SU-DHL-6 (cell line): ENCODE data around the gene METRN.

Experiments
- H2AFZ ChIP-seq: fragments of 200-600 bp; sonication (generic); 2 replicates; pipeline ENCODE4 v1.6.1; 2014; ENCODE audit warnings: low read depth, mild to moderate bottlenecking, moderate library complexity, mixed read lengths, antibody characterized with exemption, low read length; ENCODE audit not compliant: severe bottlenecking
- H3F3A ChIP-seq: fragments of 200-600 bp; shearing (Covaris generic); 2 replicates; pipeline ENCODE4 v1.6.0; 2016; ENCODE audit warnings: antibody characterized with exemption, mild to moderate bottlenecking; ENCODE audit not compliant: insufficient read depth
- H3K27ac ChIP-seq: fragments of 200-600 bp; sonication (generic); 2 replicates; pipeline ENCODE4 v1.5.1; 2016; ENCODE audit warnings: low read depth, mild to moderate bottlenecking, low read length, moderate library complexity, mixed read lengths
- H3K27me3 ChIP-seq: fragments of 200-600 bp; sonication (generic), shearing (Covaris generic); 2 replicates; pipeline ENCODE4 v1.6.0; 2014; ENCODE audit warnings: mild to moderate bottlenecking, low read length
- H3K36me3 ChIP-seq: fragments of 200-600 bp; sonication (generic); 2 replicates; pipeline ENCODE4 v1.6.1; 2014; ENCODE audit warnings: mild to moderate bottlenecking, low read length, mixed read lengths
- H3K4me2 ChIP-seq: fragments of 300-600, 200-600 bp; shearing (Covaris generic), sonication (generic); 2 replicates; pipeline ENCODE4 v1.6.0; 2014; ENCODE audit warnings: low read length, low read depth, mild to moderate bottlenecking; ENCODE audit not compliant: poor library complexity, severe bottlenecking
- H3K4me3 ChIP-seq: fragments of 200-600 bp; sonication (generic); 2 replicates; pipeline ENCODE4 v1.5.1; 2014; ENCODE audit warnings: antibody characterized with exemption, low read length, mild to moderate bottlenecking, mixed read lengths; ENCODE audit not compliant: insufficient read depth, poor library complexity, severe bottlenecking
- H3K79me2 ChIP-seq: fragments of 200-600 bp; sonication (generic); 2 replicates; pipeline ENCODE4 v1.6.1; 2014; ENCODE audit warnings: mild to moderate bottlenecking, low read length, moderate library complexity; ENCODE audit not compliant: insufficient read depth
- H3K9ac ChIP-seq: fragments of 200-600 bp; sonication (generic); 2 replicates; pipeline ENCODE4 v1.7.0; 2014; ENCODE audit warnings: mild to moderate bottlenecking, low read length
- H3K9me2 ChIP-seq: fragments of 200-600 bp; sonication (generic); replicated peaks from 2 replicates; pipeline ENCODE4 v1.6.1; 2014; ENCODE audit warnings: low read length; ENCODE audit not compliant: insufficient read depth
- H3K9me3 ChIP-seq: fragments of 200-600 bp; sonication (generic); 2 replicates; pipeline ENCODE4 v1.6.1; 2014; ENCODE audit warnings: low read length, mixed read lengths; ENCODE audit not compliant: insufficient read depth
- H4K20me1 ChIP-seq: fragments of 200-600 bp; sonication (generic); 2 replicates; pipeline ENCODE4 v1.6.1; 2014; ENCODE audit warnings: low read depth, mild to moderate bottlenecking, antibody characterized with exemption, low read length, moderate library complexity, mixed read lengths
- EZH2phosphoT487 ChIP-seq: fragments of 200-600 bp; sonication (generic), shearing (Covaris generic); conservative IDR thresholded peaks from 2 replicates; pipeline ENCODE4 v1.6.1; 2018; ENCODE audit warnings: mild to moderate bottlenecking, antibody characterized with exemption, low read length, moderate library complexity, mixed read lengths
- TF ChIP-seq, protein P1 (sequence below): fragments of 200-600 bp; sonication (generic); IDR thresholded peaks from one replicate; pipeline ENCODE4 v1.5.1; 2017; ENCODE audit warnings: antibody characterized with exemption, mild to moderate bottlenecking, low read length, moderate library complexity; ENCODE audit not compliant: insufficient read depth, poor library complexity, severe bottlenecking

The METRN gene

DNA sequence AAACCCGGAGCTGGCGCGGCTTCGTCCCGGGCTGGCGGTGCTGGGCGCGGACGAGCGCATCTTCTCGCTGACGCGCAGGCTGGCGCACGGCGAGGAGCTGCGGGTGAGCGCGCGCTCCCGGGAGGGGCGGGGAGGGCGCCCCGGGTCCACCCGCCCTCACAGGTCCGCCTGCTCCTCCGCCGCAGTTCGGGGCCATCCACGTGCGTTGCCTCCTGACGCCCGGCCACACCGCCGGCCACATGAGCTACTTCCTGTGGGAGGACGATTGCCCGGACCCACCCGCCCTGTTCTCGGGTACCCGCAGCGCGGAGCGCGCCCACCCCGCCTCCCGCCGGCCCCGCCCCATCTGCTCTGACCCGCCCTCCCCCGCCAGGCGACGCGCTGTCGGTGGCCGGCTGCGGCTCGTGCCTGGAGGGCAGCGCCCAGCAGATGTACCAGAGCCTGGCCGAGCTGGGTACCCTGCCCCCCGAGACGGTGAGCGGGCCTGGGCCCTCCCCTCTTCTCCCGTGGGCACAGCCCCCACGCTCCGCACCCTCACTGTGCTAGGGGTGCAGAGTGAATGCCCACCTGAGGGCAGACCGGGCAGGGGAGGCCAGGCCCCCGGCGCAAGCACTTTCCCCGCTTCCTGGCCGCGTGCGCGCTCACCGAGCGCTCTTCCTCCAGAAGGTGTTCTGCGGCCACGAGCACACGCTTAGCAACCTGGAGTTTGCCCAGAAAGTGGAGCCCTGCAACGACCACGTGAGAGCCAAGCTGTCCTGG lies 13.4 kb downstream of the METRN start:
- H3K36me3 ChIP-seq: no peaks in the 10 kb centered on the region
- no peaks in the 10 kb centered on the region for H4K20me1 ChIP-seq
- peak overlapping the region; percentile 86 for H3K4me3 ChIP-seq
- H3K4me2 ChIP-seq: peak overlapping the region; percentile 85
- H3F3A ChIP-seq: peaks cover 20% of the 10 kb centered on the region
- no peaks in the 10 kb centered on the region for H3K9me3 ChIP-seq
- no peak for TF ChIP-seq EZH2phosphoT487
- TF ChIP-seq, protein P1, sequence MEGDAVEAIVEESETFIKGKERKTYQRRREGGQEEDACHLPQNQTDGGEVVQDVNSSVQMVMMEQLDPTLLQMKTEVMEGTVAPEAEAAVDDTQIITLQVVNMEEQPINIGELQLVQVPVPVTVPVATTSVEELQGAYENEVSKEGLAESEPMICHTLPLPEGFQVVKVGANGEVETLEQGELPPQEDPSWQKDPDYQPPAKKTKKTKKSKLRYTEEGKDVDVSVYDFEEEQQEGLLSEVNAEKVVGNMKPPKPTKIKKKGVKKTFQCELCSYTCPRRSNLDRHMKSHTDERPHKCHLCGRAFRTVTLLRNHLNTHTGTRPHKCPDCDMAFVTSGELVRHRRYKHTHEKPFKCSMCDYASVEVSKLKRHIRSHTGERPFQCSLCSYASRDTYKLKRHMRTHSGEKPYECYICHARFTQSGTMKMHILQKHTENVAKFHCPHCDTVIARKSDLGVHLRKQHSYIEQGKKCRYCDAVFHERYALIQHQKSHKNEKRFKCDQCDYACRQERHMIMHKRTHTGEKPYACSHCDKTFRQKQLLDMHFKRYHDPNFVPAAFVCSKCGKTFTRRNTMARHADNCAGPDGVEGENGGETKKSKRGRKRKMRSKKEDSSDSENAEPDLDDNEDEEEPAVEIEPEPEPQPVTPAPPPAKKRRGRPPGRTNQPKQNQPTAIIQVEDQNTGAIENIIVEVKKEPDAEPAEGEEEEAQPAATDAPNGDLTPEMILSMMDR: no peak
- H3K9ac ChIP-seq: peak overlapping the region; percentile 84
- H2AFZ ChIP-seq: peak overlapping the region; percentile 56
- H3K27me3 ChIP-seq: no peaks in the 10 kb centered on the region
- peak overlapping the region; percentile 75 for H3K27ac ChIP-seq
- no peaks in the 10 kb centered on the region for H3K79me2 ChIP-seq
- H3K9me2 ChIP-seq: no peaks in the 10 kb centered on the region

DNA sequence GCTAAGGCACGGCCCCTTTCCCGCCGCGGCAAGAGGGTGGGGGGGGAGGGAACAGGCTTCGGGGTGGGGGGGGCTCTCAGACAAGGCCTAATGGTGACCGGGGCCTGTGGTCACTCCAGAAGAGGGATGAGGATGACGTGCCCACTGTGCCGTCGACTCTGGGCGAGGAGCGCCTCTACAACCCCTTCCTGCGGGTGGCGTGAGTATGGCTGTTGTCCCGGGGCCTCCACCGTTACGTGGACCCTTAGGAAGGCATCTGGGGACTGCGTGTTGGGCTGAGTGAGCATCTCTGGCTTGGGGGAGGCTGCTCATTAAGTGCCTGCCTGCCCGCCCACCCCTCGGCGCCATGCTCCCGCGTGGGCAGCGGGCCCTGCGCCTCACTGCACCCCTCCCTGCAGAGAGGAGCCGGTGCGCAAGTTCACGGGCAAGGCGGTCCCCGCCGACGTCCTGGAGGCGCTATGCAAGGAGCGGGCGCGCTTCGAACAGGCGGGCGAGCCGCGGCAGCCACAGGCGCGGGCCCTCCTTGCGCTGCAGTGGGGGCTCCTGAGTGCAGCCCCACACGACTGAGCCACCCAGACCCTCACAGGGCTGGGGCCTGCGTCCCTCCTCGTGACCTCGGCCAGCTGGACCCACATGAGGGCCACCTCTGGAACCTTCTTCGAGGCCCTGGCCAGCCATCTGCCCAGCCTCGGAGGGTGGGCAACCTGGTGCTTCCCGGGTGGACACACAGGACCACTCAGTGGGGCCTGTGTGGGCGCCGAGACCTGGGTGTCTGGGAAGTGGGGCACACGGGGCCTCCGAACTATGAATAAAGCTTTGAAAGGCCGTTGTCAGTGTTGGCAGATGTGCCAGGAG lies 14.2 kb downstream of the METRN start:
- Histone ChIP-seq H4K20me1 (no peaks in the 10 kb centered on the region), H3K9ac (peak overlapping the region; percentile 84), H3K79me2 (no peaks in the 10 kb centered on the region), H3K4me3 (peak overlapping the region; percentile 86), H3K4me2 (peak overlapping the region; percentile 85), H3K9me3 (no peaks in the 10 kb centered on the region), H3F3A (peaks cover 20% of the 10 kb centered on the region), H2AFZ (no peak overlapping the region), H3K36me3 (no peaks in the 10 kb centered on the region), H3K27me3 (no peaks in the 10 kb centered on the region), H3K9me2 (no peaks in the 10 kb centered on the region), H3K27ac (peak overlapping the region; percentile 75)
- TF ChIP-seq, protein P1: no peak

DNA sequence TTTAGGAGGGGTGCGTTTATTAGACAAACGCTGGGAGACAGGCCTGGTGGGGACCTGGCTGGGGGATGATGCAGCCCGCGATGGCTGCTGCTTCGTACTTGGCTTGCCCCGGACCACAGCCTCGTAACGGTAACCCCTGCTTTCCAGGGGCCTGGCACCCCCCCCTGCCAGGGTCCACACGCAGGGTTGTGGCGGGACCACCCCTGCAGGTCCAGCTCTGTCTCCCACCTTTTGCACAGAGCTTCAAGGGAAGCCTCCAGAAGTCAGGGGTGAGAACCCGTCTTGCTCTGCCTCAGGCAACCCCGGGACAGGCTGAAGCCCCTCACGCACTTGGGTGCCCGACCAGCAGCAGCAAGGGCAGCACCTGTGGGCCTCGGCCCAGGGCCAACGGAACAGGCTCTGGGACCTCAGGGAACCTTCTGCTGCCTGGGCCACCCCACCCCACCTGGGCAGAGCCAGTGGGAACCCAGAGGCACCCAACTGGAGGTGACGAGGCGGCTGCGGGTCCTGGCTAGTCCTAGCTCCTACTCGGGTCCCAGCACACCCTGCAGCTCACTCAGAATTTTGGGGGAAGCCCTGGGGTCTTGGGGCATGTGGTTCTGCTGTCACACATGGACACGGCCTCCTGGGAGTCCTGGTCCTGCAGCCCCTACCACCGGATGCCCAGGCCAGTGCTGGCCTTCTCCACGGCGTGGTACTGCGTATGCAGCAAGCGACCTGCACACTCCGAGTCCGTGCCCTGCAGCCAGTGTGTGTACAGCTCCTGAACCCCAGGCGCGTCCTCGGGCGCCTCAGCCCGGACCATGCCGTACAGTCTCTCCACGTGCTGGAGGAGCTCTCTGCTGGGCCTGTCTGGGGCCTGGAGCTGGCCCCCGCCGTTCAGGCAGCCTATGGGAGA lies 15.1 kb downstream of the METRN start:
- H3F3A ChIP-seq: peaks cover 20% of the 10 kb centered on the region
- no peak overlapping the region for H3K9ac ChIP-seq
- no peaks in the 10 kb centered on the region for H3K79me2 ChIP-seq
- TF ChIP-seq EZH2phosphoT487: no peak
- TF ChIP-seq, protein P1: no peak
- no peaks in the 10 kb centered on the region for H3K9me3 ChIP-seq
- no peaks in the 10 kb centered on the region for H3K36me3 ChIP-seq
- no peak overlapping the region for H3K4me3 ChIP-seq
- peak overlapping the region; percentile 85 for H3K4me2 ChIP-seq
- H3K27ac ChIP-seq: no peak overlapping the region
- no peak overlapping the region for H2AFZ ChIP-seq
- no peaks in the 10 kb centered on the region for H4K20me1 ChIP-seq
- no peaks in the 10 kb centered on the region for H3K27me3 ChIP-seq
- no peaks in the 10 kb centered on the region for H3K9me2 ChIP-seq
